Erythroblast (primary cell): ENCODE measurements around the gene ADAMTSL4.

Experiments used
- GATA1 ChIP-seq: IDR thresholded peaks from 2 replicates; pipeline ENCODE4 v1.6.1; 2011; ENCODE audit warnings: low read depth, mild to moderate bottlenecking, control low read depth, low read length, moderate library complexity
- POLR2A ChIP-seq: IDR thresholded peaks from 2 replicates; pipeline ENCODE4 v1.6.1; 2011; ENCODE audit warnings: mild to moderate bottlenecking, low read length

DNA sequence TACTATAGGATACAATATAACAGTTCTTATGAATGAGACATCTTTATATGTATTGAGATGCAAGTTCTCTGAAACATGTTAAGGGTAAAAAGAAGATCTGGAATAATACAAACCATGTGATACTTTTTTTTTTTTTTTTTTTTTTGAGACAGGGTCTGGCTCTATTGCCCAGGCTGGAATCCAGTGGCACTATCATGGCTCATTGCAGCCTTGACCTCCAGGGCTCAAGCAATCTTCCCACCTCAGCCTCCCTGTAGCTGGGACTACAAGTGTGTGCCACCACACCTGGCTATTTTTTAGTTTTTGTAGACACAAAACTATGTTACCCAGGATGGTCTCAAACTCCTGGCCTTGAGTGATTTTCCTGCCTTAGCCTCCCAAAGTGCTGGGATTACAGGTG is 52.3 kb downstream of the ADAMTSL4 start:
- TF ChIP-seq POLR2A (no peak), GATA1 (no peak)
